OCI-M1 (cell line): ENCODE results near the gene MEGF11.

Source experiments
- DNase-seq: peaks from one replicate; lab custom pipeline; 2025; lab: John Stamatoyannopoulos, UW

Gene MEGF11

GRCh38 chr15:66215811-66216210 lies 37.7 kb downstream of the MEGF11 start:
- DNase-seq = no peak

DNA sequence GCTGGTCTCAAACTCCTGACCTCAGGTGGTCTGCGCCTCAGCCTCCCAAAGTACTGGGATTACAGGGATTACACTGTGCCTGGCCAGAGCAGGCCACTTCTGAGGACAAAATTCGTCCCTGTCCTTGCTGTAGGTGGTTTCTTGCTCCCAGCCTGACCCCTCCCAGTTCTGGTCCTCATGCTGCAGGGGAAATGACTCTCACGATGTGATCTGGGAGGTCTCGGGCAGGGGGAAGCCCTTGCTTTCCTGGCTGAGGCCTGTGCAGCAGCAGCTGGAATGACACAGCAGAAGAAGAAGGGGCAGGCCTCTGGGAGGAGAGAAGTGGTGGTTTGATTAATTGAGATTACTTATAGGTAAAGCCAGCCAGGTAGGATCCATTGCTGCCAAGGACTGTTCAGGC lies 39.3 kb downstream of the MEGF11 start:
- DNase-seq = no peak

DNA sequence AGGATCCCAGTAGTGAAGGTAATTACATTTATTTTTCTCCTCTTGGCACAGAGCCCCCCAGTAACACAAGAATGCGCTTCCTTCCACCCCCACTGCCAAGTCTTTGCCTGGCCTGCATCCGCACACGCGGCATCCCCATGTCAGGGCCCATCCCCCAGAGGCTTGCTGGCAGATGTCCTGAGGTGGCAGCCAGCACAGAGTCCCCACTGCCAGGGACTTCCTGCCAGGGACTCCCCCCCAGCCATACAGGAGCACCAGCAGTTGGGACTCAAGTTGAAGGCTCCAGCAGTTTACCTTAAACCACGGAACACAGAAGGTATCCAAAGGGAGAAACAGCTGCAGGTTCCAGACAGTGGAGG lies 41.0 kb downstream of the MEGF11 start:
- no peak for DNase-seq

- DNase-seq = no peak
Measured at GRCh38 chr15:66211670-66212562, 41.6 kb downstream of the MEGF11 start.

DNA sequence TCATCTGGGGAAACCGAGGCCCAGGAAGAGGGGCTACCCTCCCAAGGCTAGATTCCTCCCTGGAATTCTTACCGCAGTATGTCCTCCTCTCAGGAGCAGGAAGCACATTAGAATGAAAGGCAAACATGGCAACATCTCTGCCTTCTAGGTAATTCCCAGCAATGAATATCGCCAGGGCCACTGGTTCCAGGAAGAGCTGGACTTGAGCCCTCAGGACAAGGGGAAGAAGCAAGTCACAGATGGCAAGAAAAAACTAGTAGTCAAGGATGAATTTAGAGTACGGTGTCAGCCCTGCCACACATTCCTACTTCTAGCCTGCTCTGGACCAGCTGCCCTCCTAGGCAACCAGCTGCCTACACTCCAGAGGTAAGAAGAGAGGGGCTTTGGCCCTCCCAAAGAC lies 42.9 kb downstream of the MEGF11 start:
- no peak for DNase-seq

DNA sequence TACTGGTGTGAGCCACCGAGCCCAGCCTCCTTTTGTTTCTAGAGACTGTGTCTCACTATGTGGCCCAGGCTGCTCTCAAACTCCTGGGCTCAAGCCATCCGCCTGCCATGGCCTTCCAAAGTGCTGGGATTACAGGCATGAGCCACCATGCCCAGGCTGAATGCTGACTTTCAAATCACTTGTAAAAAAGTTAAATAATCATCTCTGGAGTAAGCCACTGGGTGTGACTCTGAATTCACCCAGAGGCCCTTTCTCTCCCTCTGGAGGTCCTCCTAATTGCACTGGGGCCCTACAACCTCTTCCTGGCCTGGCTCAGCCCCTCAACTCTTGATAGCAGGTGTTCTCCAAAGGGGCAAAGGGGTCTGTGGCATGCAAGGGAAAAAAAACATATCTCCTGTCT lies 54.8 kb downstream of the MEGF11 start:
- DNase-seq = no peak

GRCh38 chr15:66196602-66197001 lies 56.9 kb downstream of the MEGF11 start:
- DNase-seq = no peak

DNA sequence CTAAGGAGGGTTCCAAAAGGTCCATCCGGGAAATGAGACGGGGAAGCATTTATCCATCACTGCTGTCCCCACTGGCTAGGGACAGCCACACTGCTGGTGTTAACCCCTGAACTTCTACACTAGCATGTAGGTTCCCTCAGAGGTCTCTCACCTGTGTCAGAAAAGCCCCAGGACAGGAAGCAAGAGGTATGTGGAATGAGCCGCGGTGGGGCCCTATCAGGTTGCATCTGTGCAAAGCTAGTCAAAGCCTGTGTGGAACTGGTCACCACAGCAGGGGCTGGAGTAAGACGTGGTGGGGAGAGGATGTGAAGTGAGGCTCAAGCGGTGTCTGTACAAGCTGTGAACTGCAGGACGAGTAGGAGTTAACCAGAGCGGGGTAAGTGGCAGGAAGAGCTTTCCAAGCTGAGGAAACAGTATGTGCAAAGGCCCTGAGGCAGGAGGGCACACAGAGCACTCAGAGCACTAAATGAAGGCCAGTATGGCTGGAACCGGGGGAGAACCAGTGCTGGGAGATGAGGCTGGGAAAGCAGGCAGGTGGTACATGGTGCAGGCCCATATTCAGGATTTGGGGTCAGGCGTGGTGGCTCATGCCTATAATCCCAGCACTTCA lies 57.8 kb downstream of the MEGF11 start:
- DNase-seq = no peak

DNA sequence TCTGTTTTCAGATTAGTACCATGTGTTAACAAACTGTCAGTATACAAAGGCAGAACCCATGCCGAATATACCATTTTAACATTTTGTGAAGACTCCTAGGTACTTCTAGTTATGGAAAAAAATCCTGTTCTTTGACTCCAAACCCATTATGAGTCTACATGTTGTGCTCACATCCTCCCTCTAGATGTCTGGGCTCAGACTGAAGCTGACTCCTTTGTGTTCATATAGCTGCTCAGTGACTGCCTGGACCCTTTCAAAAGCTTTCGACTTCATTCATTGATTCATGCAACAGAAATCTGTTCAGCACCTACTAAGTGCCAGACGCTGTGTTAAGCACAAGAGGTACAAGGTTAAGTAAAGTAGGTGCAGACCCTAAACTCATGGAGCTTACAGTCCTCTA lies 60.5 kb downstream of the MEGF11 start:
- DNase-seq = no peak

DNA sequence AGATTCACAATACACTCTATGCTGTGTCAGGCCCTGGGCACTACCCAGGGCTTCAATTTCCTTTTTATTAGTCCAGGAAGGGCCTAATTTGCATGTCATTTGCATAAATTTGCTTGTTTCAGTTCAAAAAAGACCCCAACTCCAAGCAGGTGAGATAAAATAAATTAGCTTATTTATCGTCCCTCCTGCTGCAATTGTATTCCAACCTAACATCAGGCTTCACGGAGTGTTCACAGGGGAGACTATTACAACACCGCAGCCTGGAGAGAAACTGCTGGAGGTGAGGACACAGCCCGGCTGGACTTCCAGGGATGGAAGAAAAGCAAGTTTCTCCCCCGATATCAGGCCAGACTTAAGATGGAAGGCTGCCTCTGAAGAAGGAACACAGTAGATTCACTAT lies 62.8 kb downstream of the MEGF11 start:
- no peak for DNase-seq

- no peak for DNase-seq
Measured at GRCh38 chr15:66189291-66189690, 64.3 kb downstream of the MEGF11 start.

- no peak for DNase-seq
Measured at GRCh38 chr15:66188464-66188863, 65.1 kb downstream of the MEGF11 start.

- no peak for DNase-seq
Measured at GRCh38 chr15:66187271-66187670, 66.3 kb downstream of the MEGF11 start.

DNA sequence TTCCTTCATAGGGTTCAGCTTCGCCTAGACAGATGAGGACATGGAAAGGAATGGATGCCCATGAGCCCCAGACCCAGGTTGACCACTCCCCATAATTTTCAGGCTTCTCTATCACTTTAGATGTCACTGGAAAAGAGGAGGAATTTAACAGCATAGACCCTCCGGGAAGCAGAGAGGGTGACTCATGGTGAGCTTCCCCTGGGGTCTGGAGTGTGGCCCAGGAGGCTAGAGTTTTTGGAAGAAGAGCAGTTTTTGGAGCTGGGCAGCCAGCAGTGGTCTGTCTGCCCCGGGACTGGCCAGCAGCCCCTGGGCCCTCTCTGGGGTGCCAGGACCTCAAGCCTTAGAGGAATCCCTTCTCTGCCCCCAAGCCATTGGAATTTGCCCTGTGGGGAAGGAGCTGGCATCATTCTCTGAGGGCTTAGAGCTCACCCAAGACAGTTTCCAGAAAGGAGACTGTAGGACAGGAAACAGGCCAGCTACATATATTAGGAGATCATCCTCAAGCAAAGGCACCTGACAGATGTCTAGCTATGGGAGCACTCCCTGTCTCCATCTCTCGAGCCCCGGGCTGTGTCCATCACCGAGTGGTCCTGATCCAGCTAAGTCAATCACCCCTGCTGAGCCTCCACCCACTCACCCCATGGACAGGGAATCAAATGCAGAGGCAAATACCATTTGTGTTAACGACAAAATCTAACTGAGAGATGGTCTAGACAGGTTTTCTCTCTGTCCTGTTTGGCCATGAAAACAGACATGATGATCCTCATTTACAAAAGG lies 67.3 kb downstream of the MEGF11 start:
- no peak for DNase-seq

DNA sequence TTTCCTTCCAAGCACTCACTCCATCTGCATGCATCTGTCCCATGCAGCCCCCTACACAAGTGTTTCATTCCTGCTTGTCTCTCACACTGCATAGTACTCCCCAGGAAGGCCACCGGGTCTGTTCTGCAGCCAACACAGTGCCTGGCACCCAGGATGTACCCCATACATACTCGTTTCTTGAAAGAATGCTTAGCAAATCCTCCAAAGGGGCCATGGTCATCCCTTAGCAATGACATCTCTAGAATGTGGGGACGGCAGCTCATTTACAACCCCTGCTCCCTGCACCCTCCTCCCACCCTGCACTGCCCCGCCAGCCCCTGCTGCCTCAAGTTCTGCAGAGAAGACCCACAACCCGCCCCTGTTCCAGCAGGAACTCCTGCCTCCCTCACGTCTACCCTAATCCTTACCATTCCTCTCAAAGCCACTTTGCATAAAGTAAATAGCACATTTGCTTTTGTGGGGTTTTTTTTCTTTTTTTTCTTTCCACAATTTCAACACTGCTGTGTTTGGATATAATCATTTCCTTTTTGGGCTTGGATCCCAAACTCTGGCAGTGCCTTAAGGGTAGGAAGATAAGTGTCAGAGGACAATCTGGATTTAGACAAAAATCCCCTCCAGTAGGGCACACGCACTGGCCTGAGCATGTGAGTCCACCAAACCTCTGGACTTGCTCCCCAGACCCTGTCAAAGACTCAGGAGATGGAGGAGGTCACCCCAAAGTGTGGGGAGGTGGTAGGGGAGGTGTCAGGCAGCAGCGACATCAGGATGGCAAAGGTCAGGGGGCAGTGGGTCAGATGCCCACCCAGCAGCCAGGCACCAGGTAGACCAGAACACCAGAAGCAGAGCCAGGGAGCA lies 68.4 kb downstream of the MEGF11 start:
- no peak for DNase-seq

DNA sequence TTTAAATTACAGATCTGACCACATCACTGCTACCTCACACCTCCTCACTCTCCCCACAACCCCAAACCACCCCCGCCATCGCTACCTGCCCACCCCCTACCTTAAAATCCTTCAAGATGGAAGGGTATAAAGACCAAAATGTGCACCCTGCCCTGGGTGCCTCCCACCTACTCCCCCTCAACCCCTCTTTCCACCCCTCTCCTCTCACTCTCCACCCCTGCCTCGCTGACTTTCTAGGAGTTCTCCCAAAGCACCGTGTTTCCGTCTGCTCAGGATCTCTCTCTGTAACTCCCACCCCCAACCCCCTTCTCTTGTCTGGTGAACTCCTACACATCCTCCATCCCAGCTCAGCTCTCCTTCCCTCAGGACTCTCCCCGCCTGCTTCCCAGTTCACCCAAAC lies 69.1 kb downstream of the MEGF11 start:
- DNase-seq = no peak

DNA sequence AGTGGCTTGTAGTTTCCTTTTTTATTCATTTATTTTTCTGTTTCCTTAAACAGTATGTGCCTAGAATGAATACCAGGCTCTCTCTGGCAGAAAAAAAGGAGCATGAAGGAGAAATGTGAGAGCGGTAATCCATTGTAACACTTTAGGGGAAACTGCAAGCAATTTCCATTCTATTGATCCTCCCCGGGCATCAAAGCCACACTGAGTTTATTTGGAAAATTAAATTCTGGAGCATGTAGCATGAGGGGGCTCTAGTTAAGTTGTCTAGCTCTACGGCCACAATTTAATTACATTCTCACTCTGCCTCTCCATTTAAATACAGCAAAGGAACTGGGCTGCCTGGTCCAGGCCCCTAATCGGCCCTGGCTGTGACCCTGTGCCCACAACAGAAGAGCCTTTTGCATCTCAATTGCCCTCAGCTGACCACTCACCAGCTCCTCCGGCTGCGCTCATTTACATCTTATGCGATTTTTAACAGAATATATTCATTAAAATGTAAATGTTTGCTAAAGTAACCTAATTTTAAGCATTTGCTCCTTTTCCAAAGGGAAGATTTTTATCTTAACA lies 72.9 kb downstream of the MEGF11 start:
- DNase-seq = no peak

DNA sequence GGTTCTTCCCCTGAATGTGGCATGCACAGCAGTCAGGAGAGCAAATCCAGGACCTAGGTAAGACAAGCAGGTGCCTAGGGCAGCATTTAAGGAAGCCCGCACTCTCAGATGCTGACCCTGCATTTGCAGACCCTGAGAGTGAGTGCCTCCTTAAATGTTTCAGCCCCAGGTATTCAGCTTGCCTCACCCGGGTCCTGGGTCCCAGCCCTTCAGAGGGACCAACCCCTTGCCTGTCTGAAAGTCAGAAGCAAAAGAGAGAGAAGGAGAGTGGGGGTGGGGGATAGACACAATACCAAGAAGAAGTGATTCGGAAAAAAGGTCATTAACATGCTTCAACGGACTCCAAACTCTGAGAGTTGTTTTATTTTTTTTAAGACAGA lies 75.0 kb downstream of the MEGF11 start:
- no peak for DNase-seq

- DNase-seq = no peak
Measured at GRCh38 chr15:66172324-66172980, 81.1 kb downstream of the MEGF11 start.

- DNase-seq = no peak
Measured at GRCh38 chr15:66171841-66172240, 81.7 kb downstream of the MEGF11 start.

- DNase-seq = no peak
Measured at GRCh38 chr15:66170716-66171115, 82.8 kb downstream of the MEGF11 start.
